ENCODE data around the gene ENG.

The ENG gene

GRCh38 chr9:127812011-127812410 is 42.4 kb downstream of the ENG start:
- DNase-seq: no peak

GRCh38 chr9:127810378-127811187 is 43.9 kb downstream of the ENG start:
- DNase-seq: no peak

GRCh38 chr9:127809540-127810377 is 44.7 kb downstream of the ENG start:
- DNase-seq: no peak

GRCh38 chr9:127809002-127809539 is 45.4 kb downstream of the ENG start:
- DNase-seq: no peak

GRCh38 chr9:127808347-127809001 is 46.0 kb downstream of the ENG start:
- DNase-seq: no peak

GRCh38 chr9:127806871-127807270 is 47.6 kb downstream of the ENG start:
- DNase-seq: no peak

GRCh38 chr9:127805620-127806019 is 48.8 kb downstream of the ENG start:
- no peak for DNase-seq

GRCh38 chr9:127803507-127804352 is 50.7 kb downstream of the ENG start:
- peak; percentile 63 for DNase-seq

GRCh38 chr9:127802576-127803443 is 51.6 kb downstream of the ENG start, which contains the start of gene FPGS:
Gene FPGS (plus strand): TSS chr9:127802882. CDS start chr9:127802925, 43 bp downstream.
- DNase-seq: peak; percentile 60

- no peak for DNase-seq
Measured at GRCh38 chr9:127801955-127802575, 52.4 kb downstream of the ENG start.

GRCh38 chr9:127796852-127797370 is 57.5 kb downstream of the ENG start:
- DNase-seq: no peak

GRCh38 chr9:127796225-127796813 is 58.1 kb downstream of the ENG start:
- no peak for DNase-seq

GRCh38 chr9:127794001-127794791 is 60.3 kb downstream of the ENG start:
- DNase-seq: no peak

GRCh38 chr9:127793093-127793708 is 61.3 kb downstream of the ENG start:
- no peak for DNase-seq

GRCh38 chr9:127792417-127793031 is 61.9 kb downstream of the ENG start:
- DNase-seq: no peak

- no peak for DNase-seq
Measured at GRCh38 chr9:127791085-127791484, 63.4 kb downstream of the ENG start.

- no peak for DNase-seq
Measured at GRCh38 chr9:127790094-127790855, 64.2 kb downstream of the ENG start.
